Epithelial cell of prostate (primary cell): ENCODE measurements around the gene SAAL1.

Experiments used
- DNase-seq: peaks from one replicate; pipeline ENCODE4 v3.0.0-alpha.2; 2011; ENCODE audit warnings: low read depth, low spot score
- H3K27ac ChIP-seq: fragments of 450-650 bp; 2 replicates; pipeline ENCODE4 v1.5.1; 2017; ENCODE audit warnings: mild to moderate bottlenecking

SAAL1 gene

GRCh38 chr11:18088966-18089365, 16.9 kb downstream of the SAAL1 start:
- no peak overlapping the region for H3K27ac ChIP-seq
- no peak for DNase-seq

GRCh38 chr11:18088366-18088765, 17.5 kb downstream of the SAAL1 start:
- DNase-seq: no peak
- no peak overlapping the region for H3K27ac ChIP-seq

- H3K27ac ChIP-seq: no peak overlapping the region
- DNase-seq: no peak
These were observed 24.3 kb downstream of the SAAL1 start for GRCh38 chr11:18081551-18081950.

- no peak for DNase-seq
- H3K27ac ChIP-seq: no peak overlapping the region
These were observed 25.4 kb downstream of the SAAL1 start for GRCh38 chr11:18080451-18080850.

GRCh38 chr11:18078909-18079308, 27.0 kb downstream of the SAAL1 start:
- DNase-seq: no peak
- no peak overlapping the region for H3K27ac ChIP-seq

- no peak overlapping the region for H3K27ac ChIP-seq
- DNase-seq: no peak
These were observed 30.4 kb downstream of the SAAL1 start for GRCh38 chr11:18075444-18075843.

- H3K27ac ChIP-seq: no peak overlapping the region
- DNase-seq: no peak
These were observed 34.7 kb downstream of the SAAL1 start for GRCh38 chr11:18071098-18071705.

- no peak overlapping the region for H3K27ac ChIP-seq
- DNase-seq: no peak
These were observed 38.5 kb downstream of the SAAL1 start for GRCh38 chr11:18067372-18067771.

- H3K27ac ChIP-seq: no peak overlapping the region
- no peak for DNase-seq
These were observed 39.3 kb downstream of the SAAL1 start for GRCh38 chr11:18066626-18067025.

GRCh38 chr11:18065572-18065971, 40.3 kb downstream of the SAAL1 start:
- peak; percentile 55 for DNase-seq
- no peak overlapping the region for H3K27ac ChIP-seq

GRCh38 chr11:18064450-18065054, 41.3 kb downstream of the SAAL1 start:
- no peak for DNase-seq
- no peak overlapping the region for H3K27ac ChIP-seq

- DNase-seq: no peak
- H3K27ac ChIP-seq: no peak overlapping the region
These were observed 41.9 kb downstream of the SAAL1 start for GRCh38 chr11:18063862-18064434.

GRCh38 chr11:18063125-18063524, 42.8 kb downstream of the SAAL1 start:
- H3K27ac ChIP-seq: no peak overlapping the region
- DNase-seq: no peak

- DNase-seq: no peak
These were observed 44.5 kb downstream of the SAAL1 start for GRCh38 chr11:18061351-18061750.

GRCh38 chr11:18056561-18057181, 49.2 kb downstream of the SAAL1 start:
- no peak overlapping the region for H3K27ac ChIP-seq
- no peak for DNase-seq

More at GRCh38 chr11:18061351-18061750, 44.5 kb downstream of the SAAL1 start:
- no peak overlapping the region for H3K27ac ChIP-seq

- H3K27ac ChIP-seq: no peak overlapping the region
- no peak for DNase-seq
These were observed 51.3 kb downstream of the SAAL1 start for GRCh38 chr11:18054511-18055103.

GRCh38 chr11:18050848-18051247, 55.0 kb downstream of the SAAL1 start:
- no peak for DNase-seq
- H3K27ac ChIP-seq: no peak overlapping the region

GRCh38 chr11:18046116-18046777, 59.6 kb downstream of the SAAL1 start, which contains the start of gene TPH1:
Gene TPH1 (minus strand): TSS chr11:18046269. CDS start chr11:18040762, 5,507 bp downstream.
- DNase-seq: peak; percentile 8
- no peak within 1 kb of the TSS for H3K27ac ChIP-seq

- H3K27ac ChIP-seq: no peak overlapping the region
- DNase-seq: no peak
These were observed 69.4 kb downstream of the SAAL1 start for GRCh38 chr11:18036456-18036855.
